Progenitor cell of endocrine pancreas (in vitro differentiated cells): ENCODE results near the gene SRD5A1. TPM values are rescaled to one million over a fixed set of nuclear protein-coding genes. Genes with fewer than 3 reads are reported as not detected.

Experiments used
- DNase-seq: peaks from one replicate; pipeline ENCODE4 v3.0.0; 2021; ENCODE audit warnings: low spot score; ENCODE audit not compliant: unreplicated experiment
- H3K27ac Mint-ChIP-seq: 2 replicates; pipeline ENCODE4 v1.8.0; 2021; ENCODE audit warnings: mild to moderate bottlenecking, moderate library complexity, mixed read lengths
- H3K27me3 Mint-ChIP-seq: 2 replicates; pipeline ENCODE4 v1.8.0; 2021; ENCODE audit warnings: mixed read lengths
- H3K36me3 Mint-ChIP-seq: 2 replicates; pipeline ENCODE4 v1.8.0; 2022; ENCODE audit warnings: mixed read lengths; ENCODE audit not compliant: insufficient read depth
- H3K4me1 Mint-ChIP-seq: 2 replicates; pipeline ENCODE4 v1.8.0; 2021; ENCODE audit warnings: low read depth, mixed read lengths
- H3K4me3 Mint-ChIP-seq: 2 replicates; pipeline ENCODE4 v1.8.0; 2021; ENCODE audit warnings: low read depth, mild to moderate bottlenecking, moderate library complexity, mixed read lengths
- H3K9me3 Mint-ChIP-seq: 2 replicates; pipeline ENCODE4 v1.8.0; 2021; ENCODE audit warnings: low read depth, mixed read lengths
- CTCF ChIP-seq: fragments of 200-600 bp; sonication (generic); IDR thresholded peaks from one replicate; pipeline ENCODE4 v1.5.0; 2021; ENCODE audit warnings: antibody characterized with exemption, mild to moderate bottlenecking; ENCODE audit not compliant: unreplicated experiment
- total RNA-seq: library from RNA; stranded (reverse); gene quantifications from 2 replicates; pipeline ENCODE4 v1.2.1, GENCODE V29; 2021

SRD5A1 gene
- total RNA-seq, 1 donor from 2014 or later, result 24.8 TPM

- H3K27me3 Mint-ChIP-seq, result no peaks in the 10 kb centered on the region
- H3K27ac Mint-ChIP-seq, result no peak overlapping the region
- H3K4me1 Mint-ChIP-seq, result no peaks in the 10 kb centered on the region
- no peaks in the 10 kb centered on the region for H3K9me3 Mint-ChIP-seq
- peaks cover 36% of the 10 kb centered on the region for H3K36me3 Mint-ChIP-seq
- no peak for DNase-seq
- TF ChIP-seq CTCF, result no peak
- H3K4me3 Mint-ChIP-seq, result no peak overlapping the region
Measured at GRCh38 chr5:6598351-6598900, 34.8 kb upstream of the SRD5A1 start.

- Mint-ChIP-seq H3K27me3 (no peaks in the 10 kb centered on the region), H3K9me3 (no peaks in the 10 kb centered on the region), H3K4me3 (no peak overlapping the region), H3K27ac (no peak overlapping the region), H3K36me3 (peaks cover 37% of the 10 kb centered on the region), H3K4me1 (no peaks in the 10 kb centered on the region)
- DNase-seq, result no peak
- no peak for TF ChIP-seq CTCF
Measured at GRCh38 chr5:6599739-6600138, 33.5 kb upstream of the SRD5A1 start.

- H3K27ac Mint-ChIP-seq, result no peak overlapping the region
- no peaks in the 10 kb centered on the region for H3K27me3 Mint-ChIP-seq
- DNase-seq, result no peak
- no peaks in the 10 kb centered on the region for H3K4me1 Mint-ChIP-seq
- TF ChIP-seq CTCF, result no peak
- H3K4me3 Mint-ChIP-seq, result no peak overlapping the region
- H3K36me3 Mint-ChIP-seq, result peaks cover 39% of the 10 kb centered on the region
- H3K9me3 Mint-ChIP-seq, result no peaks in the 10 kb centered on the region
Measured at GRCh38 chr5:6601271-6601670, 32.0 kb upstream of the SRD5A1 start.

- Mint-ChIP-seq H3K27me3 (no peaks in the 10 kb centered on the region), H3K36me3 (peaks cover 34% of the 10 kb centered on the region), H3K27ac (no peak overlapping the region), H3K4me3 (no peak overlapping the region), H3K4me1 (no peaks in the 10 kb centered on the region), H3K9me3 (no peaks in the 10 kb centered on the region)
- no peak for DNase-seq
- TF ChIP-seq CTCF, result no peak
Measured at GRCh38 chr5:6601816-6602215, 31.4 kb upstream of the SRD5A1 start.

GRCh38 chr5:6602441-6602840 is 30.8 kb upstream of the SRD5A1 start:
- Mint-ChIP-seq H3K9me3 (no peaks in the 10 kb centered on the region), H3K36me3 (peaks cover 35% of the 10 kb centered on the region), H3K27ac (no peak overlapping the region), H3K4me1 (no peaks in the 10 kb centered on the region), H3K4me3 (no peak overlapping the region), H3K27me3 (no peaks in the 10 kb centered on the region)
- no peak for TF ChIP-seq CTCF
- DNase-seq, result no peak
